ENCODE data around the gene SMIM20.

DNA sequence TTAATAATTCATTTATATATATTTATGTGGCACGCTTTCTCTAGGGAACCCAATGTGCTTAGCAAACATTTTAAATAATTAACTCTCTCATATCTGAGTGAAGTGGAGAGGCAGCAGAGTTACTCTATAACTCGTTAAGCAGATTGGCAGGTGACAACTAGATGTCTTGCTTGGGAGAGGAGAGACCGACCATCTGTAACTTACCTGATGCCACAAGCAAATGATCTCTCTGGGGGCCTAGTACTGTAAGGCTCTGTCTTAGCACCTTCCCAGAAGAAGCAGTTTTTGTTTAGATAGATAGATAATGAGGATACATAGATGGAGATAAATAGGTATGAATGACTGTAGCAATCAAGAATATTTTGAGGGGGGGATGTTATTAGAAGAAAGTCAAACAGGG, 39.4 kb upstream of the SMIM20 start:
- TF ChIP-seq CTCF (IDR thresholded peaks at IDR 0.05) = no peak
- no peak for TF ChIP-seq POLR2A (IDR thresholded peaks at IDR 0.05)
